ENCODE results near the gene CELSR1.

CELSR1 gene

GRCh38 chr22:46353483-46354105 is 183.8 kb downstream of the CELSR1 start:
- H3K4me1 ChIP-seq (ENCODE audit: control insufficient read depth, insufficient read depth, low read length), result no peaks in the 10 kb centered on the region; the same call in 1 of the 2 replicates

GRCh38 chr22:46352691-46353386 is 184.6 kb downstream of the CELSR1 start:
- Histone ChIP-seq H3K9me3 (ENCODE audit: control insufficient read depth, insufficient read depth, low read length) (no peaks in the 10 kb centered on the region), H3K27me3 (ENCODE audit: control insufficient read depth, insufficient read depth, low read length) (no peaks in the 10 kb centered on the region), H3K27ac (ENCODE audit: low read length) (no peak overlapping the region), H3K36me3 (ENCODE audit: control insufficient read depth, insufficient read depth, low read length) (peaks cover 54% of the 10 kb centered on the region), H3K4me1 (ENCODE audit: control insufficient read depth, insufficient read depth, low read length) (no peaks in the 10 kb centered on the region; the same call in 1 of the 2 replicates), H3K4me3 (ENCODE audit: low read length) (no peak overlapping the region)
- DNase-seq (ENCODE audit: low read depth, low spot score), result no peak
- no CpG with 5 or more reads among the region's 20 CpGs for WGBS (ENCODE audit: insufficient coverage, insufficient read length)

More at GRCh38 chr22:46353483-46354105, 183.8 kb downstream of the CELSR1 start:
- Histone ChIP-seq H3K27ac (ENCODE audit: low read length) (no peak overlapping the region), H3K9me3 (ENCODE audit: control insufficient read depth, insufficient read depth, low read length) (no peaks in the 10 kb centered on the region), H3K27me3 (ENCODE audit: control insufficient read depth, insufficient read depth, low read length) (no peaks in the 10 kb centered on the region), H3K36me3 (ENCODE audit: control insufficient read depth, insufficient read depth, low read length) (peaks cover 48% of the 10 kb centered on the region), H3K4me3 (ENCODE audit: low read length) (no peak overlapping the region)
- no CpG with 5 or more reads among the region's 8 CpGs for WGBS (ENCODE audit: insufficient coverage, insufficient read length)
- no peak for DNase-seq (ENCODE audit: low read depth, low spot score)

- H3K27ac ChIP-seq (ENCODE audit: low read length), result no peak overlapping the region
- H3K36me3 ChIP-seq (ENCODE audit: control insufficient read depth, insufficient read depth, low read length), result peaks cover 57% of the 10 kb centered on the region
- H3K27me3 ChIP-seq (ENCODE audit: control insufficient read depth, insufficient read depth, low read length), result no peaks in the 10 kb centered on the region
- H3K4me3 ChIP-seq (ENCODE audit: low read length), result no peak overlapping the region
- no peak for DNase-seq (ENCODE audit: low read depth, low spot score)
- no peaks in the 10 kb centered on the region; the same call in 1 of the 2 replicates for H3K4me1 ChIP-seq (ENCODE audit: control insufficient read depth, insufficient read depth, low read length)
- whole genome bisulfite sequencing (ENCODE audit: insufficient coverage, insufficient read length), result no CpG with 5 or more reads among the region's 10 CpGs
- no peaks in the 10 kb centered on the region for H3K9me3 ChIP-seq (ENCODE audit: control insufficient read depth, insufficient read depth, low read length)
Measured at GRCh38 chr22:46352276-46352675, 185.1 kb downstream of the CELSR1 start.

GRCh38 chr22:46351767-46352166 is 185.7 kb downstream of the CELSR1 start:
- Histone ChIP-seq H3K9me3 (ENCODE audit: control insufficient read depth, insufficient read depth, low read length) (no peaks in the 10 kb centered on the region), H3K36me3 (ENCODE audit: control insufficient read depth, insufficient read depth, low read length) (peaks cover 58% of the 10 kb centered on the region), H3K4me3 (ENCODE audit: low read length) (no peak overlapping the region), H3K27me3 (ENCODE audit: control insufficient read depth, insufficient read depth, low read length) (no peaks in the 10 kb centered on the region), H3K4me1 (ENCODE audit: control insufficient read depth, insufficient read depth, low read length) (no peaks in the 10 kb centered on the region; the same call in 1 of the 2 replicates), H3K27ac (ENCODE audit: low read length) (no peak overlapping the region)
- no peak for DNase-seq (ENCODE audit: low read depth, low spot score)
- no CpG with 5 or more reads among the region's 23 CpGs for WGBS (ENCODE audit: insufficient coverage, insufficient read length)

GRCh38 chr22:46351131-46351735 is 186.2 kb downstream of the CELSR1 start:
- Histone ChIP-seq H3K27ac (ENCODE audit: low read length) (no peak overlapping the region), H3K27me3 (ENCODE audit: control insufficient read depth, insufficient read depth, low read length) (no peaks in the 10 kb centered on the region), H3K4me1 (ENCODE audit: control insufficient read depth, insufficient read depth, low read length) (no peaks in the 10 kb centered on the region; the same call in 1 of the 2 replicates), H3K4me3 (ENCODE audit: low read length) (no peak overlapping the region), H3K9me3 (ENCODE audit: control insufficient read depth, insufficient read depth, low read length) (no peaks in the 10 kb centered on the region), H3K36me3 (ENCODE audit: control insufficient read depth, insufficient read depth, low read length) (peaks cover 60% of the 10 kb centered on the region)
- no CpG with 5 or more reads among the region's 28 CpGs for WGBS (ENCODE audit: insufficient coverage, insufficient read length)
- DNase-seq (ENCODE audit: low read depth, low spot score), result no peak

GRCh38 chr22:46350646-46351045 is 186.8 kb downstream of the CELSR1 start:
- H3K36me3 ChIP-seq (ENCODE audit: control insufficient read depth, insufficient read depth, low read length), result peaks cover 60% of the 10 kb centered on the region
- WGBS (ENCODE audit: insufficient coverage, insufficient read length), result no CpG with 5 or more reads among the region's 20 CpGs
- H3K4me3 ChIP-seq (ENCODE audit: low read length), result no peak overlapping the region

GRCh38 chr22:46350121-46350520 is 187.3 kb downstream of the CELSR1 start:
- H3K27ac ChIP-seq (ENCODE audit: low read length), result no peak overlapping the region
- H3K27me3 ChIP-seq (ENCODE audit: control insufficient read depth, insufficient read depth, low read length), result no peaks in the 10 kb centered on the region
- no peaks in the 10 kb centered on the region; the same call in 1 of the 2 replicates for H3K4me1 ChIP-seq (ENCODE audit: control insufficient read depth, insufficient read depth, low read length)
- no CpG with 5 or more reads among the region's 7 CpGs for WGBS (ENCODE audit: insufficient coverage, insufficient read length)
- no peak for DNase-seq (ENCODE audit: low read depth, low spot score)
- H3K9me3 ChIP-seq (ENCODE audit: control insufficient read depth, insufficient read depth, low read length), result no peaks in the 10 kb centered on the region
- H3K4me3 ChIP-seq (ENCODE audit: low read length), result no peak overlapping the region
- peaks cover 60% of the 10 kb centered on the region for H3K36me3 ChIP-seq (ENCODE audit: control insufficient read depth, insufficient read depth, low read length)

More at GRCh38 chr22:46350646-46351045, 186.8 kb downstream of the CELSR1 start:
- DNase-seq (ENCODE audit: low read depth, low spot score), result no peak
- Histone ChIP-seq H3K27ac (ENCODE audit: low read length) (no peak overlapping the region), H3K9me3 (ENCODE audit: control insufficient read depth, insufficient read depth, low read length) (no peaks in the 10 kb centered on the region), H3K27me3 (ENCODE audit: control insufficient read depth, insufficient read depth, low read length) (no peaks in the 10 kb centered on the region), H3K4me1 (ENCODE audit: control insufficient read depth, insufficient read depth, low read length) (no peaks in the 10 kb centered on the region; the same call in 1 of the 2 replicates)

- DNase-seq (ENCODE audit: low read depth, low spot score), result no peak
- Histone ChIP-seq H3K27me3 (ENCODE audit: control insufficient read depth, insufficient read depth, low read length) (no peaks in the 10 kb centered on the region), H3K4me3 (ENCODE audit: low read length) (no peak overlapping the region), H3K27ac (ENCODE audit: low read length) (no peak overlapping the region), H3K36me3 (ENCODE audit: control insufficient read depth, insufficient read depth, low read length) (peaks cover 60% of the 10 kb centered on the region), H3K4me1 (ENCODE audit: control insufficient read depth, insufficient read depth, low read length) (no peaks in the 10 kb centered on the region; the same call in 1 of the 2 replicates), H3K9me3 (ENCODE audit: control insufficient read depth, insufficient read depth, low read length) (no peaks in the 10 kb centered on the region)
- no CpG with 5 or more reads among the region's 6 CpGs for WGBS (ENCODE audit: insufficient coverage, insufficient read length)
Measured at GRCh38 chr22:46349681-46350080, 187.7 kb downstream of the CELSR1 start.

GRCh38 chr22:46349238-46349637 is 188.2 kb downstream of the CELSR1 start:
- no peaks in the 10 kb centered on the region for H3K9me3 ChIP-seq (ENCODE audit: control insufficient read depth, insufficient read depth, low read length)
- no peaks in the 10 kb centered on the region for H3K27me3 ChIP-seq (ENCODE audit: control insufficient read depth, insufficient read depth, low read length)
- peaks cover 63% of the 10 kb centered on the region for H3K36me3 ChIP-seq (ENCODE audit: control insufficient read depth, insufficient read depth, low read length)
- no peak overlapping the region for H3K4me3 ChIP-seq (ENCODE audit: low read length)
- WGBS (ENCODE audit: insufficient coverage, insufficient read length), result no CpG with 5 or more reads among the region's 18 CpGs
- H3K27ac ChIP-seq (ENCODE audit: low read length), result no peak overlapping the region
- H3K4me1 ChIP-seq (ENCODE audit: control insufficient read depth, insufficient read depth, low read length), result no peaks in the 10 kb centered on the region; the same call in 1 of the 2 replicates
- no peak for DNase-seq (ENCODE audit: low read depth, low spot score)

- Histone ChIP-seq H3K27ac (ENCODE audit: low read length) (no peak overlapping the region), H3K36me3 (ENCODE audit: control insufficient read depth, insufficient read depth, low read length) (peaks cover 60% of the 10 kb centered on the region), H3K4me1 (ENCODE audit: control insufficient read depth, insufficient read depth, low read length) (no peaks in the 10 kb centered on the region; the same call in 1 of the 2 replicates), H3K9me3 (ENCODE audit: control insufficient read depth, insufficient read depth, low read length) (no peaks in the 10 kb centered on the region), H3K4me3 (ENCODE audit: low read length) (no peak overlapping the region), H3K27me3 (ENCODE audit: control insufficient read depth, insufficient read depth, low read length) (no peaks in the 10 kb centered on the region)
- no CpG with 5 or more reads among the region's 15 CpGs for WGBS (ENCODE audit: insufficient coverage, insufficient read length)
- no peak for DNase-seq (ENCODE audit: low read depth, low spot score)
Measured at GRCh38 chr22:46348099-46348695, 189.2 kb downstream of the CELSR1 start.
